GM19043 (cell line): Measurements from ENCODE around the gene CLSTN1.

Source experiments
- ATAC-seq: cut with Tn5 transposase; IDR thresholded peaks from one replicate; pipeline ENCODE4 v1.9.1; 2021; ENCODE audit warnings: low read depth; ENCODE audit not compliant: unreplicated experiment

Gene CLSTN1

DNA sequence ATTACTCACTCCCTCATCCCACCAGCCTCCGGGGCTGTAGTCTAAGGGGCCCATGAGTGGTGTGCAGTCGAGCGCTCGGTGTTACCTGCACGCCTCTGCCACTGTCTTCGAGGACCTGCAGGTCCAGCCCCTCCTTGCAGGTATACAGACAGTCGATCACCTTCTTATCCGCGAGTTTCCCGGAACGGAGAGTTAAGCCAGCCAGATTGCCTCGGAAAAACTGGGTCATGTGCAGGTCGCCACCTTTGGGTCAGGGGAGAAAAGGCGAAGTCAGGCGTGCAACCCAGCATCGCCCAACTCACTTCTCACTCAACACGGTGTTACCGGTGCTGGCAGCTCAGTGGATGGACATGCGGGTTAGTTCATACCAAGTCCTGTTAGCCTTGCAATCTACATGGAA, 88.0 kb downstream of the CLSTN1 start:
- no peak for ATAC-seq

DNA sequence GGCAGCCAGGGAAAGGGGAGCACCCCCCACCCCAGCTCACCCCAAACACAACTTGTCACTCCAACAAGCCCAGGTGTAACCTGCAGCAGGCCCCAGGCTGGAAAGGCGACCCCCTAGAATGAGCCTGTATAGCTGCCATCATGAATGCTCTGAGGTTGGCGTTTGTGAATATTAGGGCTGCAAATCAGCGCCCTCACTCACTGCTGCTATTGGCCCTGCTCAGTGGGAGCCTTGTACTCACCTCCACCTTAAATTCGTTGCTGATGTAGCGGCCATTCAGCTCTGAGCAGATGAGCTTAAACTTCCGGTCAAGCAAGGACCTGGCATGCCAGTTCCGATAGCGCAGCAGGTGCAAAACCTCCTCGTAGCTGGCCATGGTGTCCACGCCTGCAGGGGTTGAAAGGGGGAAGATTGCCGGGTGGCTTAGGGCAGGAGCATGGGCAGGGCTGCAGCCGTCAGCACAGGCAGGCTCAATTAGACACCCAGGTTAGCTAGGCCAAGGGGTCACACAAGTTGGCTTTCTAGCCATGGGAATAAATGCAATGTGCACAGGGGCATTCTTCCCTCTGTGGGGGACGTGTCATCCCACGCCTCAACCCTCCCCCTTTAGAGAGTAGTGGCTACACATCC, 90.5 kb downstream of the CLSTN1 start:
- ATAC-seq, result no peak

DNA sequence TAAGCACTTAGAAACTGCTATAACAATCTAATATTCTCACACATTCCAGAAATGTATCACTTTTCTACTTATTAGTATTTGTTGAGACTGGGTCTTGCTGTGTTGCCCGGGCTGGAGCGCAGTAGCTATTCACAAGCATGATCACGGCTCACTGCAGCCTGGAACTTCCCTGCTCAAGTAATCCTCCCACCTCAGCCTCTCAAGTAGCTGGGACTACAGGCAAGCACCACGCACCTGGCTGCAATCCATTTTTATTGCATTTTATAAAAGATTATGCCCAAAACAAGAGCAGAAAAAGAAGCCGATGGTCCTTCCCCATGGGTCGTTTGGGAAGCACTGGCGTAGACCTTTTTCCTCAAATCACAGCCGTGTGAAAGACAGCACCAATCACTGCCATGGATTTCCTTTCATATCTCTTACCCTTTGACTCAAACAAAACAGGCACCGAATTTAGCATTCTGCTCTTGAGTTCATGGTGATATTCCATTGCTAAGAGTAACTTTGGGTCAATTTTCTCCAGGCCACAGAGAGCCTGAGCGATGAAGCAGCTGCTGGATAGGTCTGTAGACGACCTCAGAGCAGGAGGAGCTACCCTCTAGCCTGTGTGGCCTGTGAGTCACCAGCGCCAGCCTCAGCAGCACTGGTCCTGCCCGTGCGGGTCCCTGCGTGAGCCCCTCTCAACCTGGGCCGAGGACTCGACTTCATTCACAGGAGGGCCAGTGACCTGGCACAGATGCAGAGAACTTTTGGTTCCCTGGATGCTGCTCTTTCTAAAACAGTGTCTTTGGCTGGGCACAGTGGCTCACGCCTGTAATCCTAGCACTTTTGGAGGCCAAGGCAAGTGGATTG, 91.4 kb downstream of the CLSTN1 start:
- no peak for ATAC-seq

DNA sequence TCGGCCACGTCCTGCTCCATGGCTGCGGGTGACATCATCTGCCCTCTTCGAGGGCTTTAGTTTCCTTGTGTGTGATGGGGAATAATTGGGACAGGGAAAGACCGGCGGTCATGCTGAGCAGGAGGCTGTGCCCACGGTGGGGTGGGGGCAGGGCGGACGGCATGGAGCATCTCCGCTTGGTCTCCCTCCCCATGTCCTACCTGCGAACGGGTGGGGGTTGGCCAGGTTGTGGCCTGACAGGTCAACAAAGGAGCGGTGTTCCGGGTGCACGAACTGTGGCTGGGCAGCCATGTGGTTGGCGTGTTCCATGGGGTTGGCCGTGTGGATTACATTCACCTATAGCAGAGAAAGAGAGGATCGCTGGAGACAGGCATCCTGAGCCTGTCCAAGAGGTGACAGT, 92.2 kb downstream of the CLSTN1 start:
- ATAC-seq, result no peak

DNA sequence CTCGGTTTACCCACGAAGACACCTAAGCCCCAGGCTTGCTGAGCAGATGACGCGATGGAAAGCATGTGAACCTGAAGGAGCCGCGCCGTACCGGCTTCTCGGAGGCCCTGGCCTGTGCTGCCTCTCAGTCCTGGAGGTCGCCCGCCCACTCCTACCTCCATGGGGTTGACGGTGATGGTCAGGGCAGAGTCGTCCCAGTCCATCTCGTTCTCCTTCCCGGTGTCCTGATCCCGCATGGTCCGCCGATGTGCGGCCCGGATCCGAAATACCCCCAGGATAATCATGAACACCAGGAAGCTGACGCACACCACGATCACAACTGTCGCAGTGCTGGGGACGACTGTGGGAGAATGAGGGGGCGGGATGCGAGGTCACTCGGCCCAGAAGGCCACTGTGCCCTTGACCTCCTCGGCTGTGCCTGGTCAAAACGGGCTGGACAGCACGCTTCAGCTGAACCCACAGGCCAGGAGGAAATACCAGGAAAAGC, 92.7 kb downstream of the CLSTN1 start:
- ATAC-seq, result no peak

DNA sequence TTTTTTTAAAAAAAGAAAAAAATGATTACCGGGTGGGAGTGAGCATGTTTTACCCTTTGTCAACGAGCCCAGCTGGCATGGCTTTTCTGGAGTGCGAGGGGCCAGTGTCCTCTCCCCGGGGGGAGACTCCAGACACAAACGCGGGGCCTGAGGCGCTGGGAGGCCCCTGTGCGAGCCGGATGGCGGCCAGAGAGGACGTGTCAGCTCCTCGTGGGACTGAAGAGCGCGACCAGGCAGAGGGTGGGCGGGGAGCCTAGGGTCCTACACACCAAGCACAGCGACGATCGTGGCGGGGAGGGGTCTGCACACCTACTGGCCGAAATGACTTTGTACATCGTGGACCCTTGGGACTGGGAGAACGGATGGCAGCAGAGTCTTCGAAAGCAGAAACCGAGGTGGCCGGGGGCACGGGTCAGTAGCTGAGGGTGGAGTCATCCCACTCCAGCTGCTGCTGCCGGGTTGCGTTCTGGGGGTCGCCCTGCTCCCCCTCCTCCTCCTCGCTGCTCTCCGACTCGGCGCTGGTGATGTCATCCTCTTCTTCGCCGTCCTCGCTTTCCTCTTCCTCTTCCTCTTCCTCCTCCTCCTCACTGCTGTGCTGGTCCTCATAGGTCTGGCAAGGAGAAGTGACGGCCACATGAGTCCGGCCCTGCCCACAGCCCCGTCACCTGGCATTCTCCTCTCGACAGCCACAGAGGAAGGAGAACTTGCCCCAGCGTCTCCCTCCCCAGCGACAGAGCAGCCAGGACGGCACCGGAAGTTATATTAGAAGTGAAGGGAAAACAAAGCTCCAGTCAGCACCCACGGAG, 93.5 kb downstream of the CLSTN1 start:
- ATAC-seq, result no peak

DNA sequence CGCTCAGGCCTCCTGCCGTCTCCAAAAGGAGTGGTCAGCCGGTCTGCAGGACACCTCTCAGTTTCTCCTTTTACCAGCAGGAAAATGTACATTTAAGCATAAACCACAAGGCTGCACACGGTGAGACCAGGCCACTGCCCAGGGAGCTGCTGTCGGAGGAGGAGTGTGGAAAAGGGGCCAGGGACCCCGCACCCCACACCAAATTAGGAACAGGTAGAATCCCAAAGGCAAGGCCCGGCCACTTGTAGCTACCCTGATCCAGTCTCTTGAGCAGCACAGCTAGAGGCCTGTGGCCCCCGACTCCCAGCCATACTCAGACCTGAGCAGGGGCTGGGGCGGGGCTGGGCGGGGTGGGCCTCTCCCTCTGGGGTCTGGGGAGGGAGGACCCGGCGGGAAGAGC, 94.2 kb downstream of the CLSTN1 start:
- ATAC-seq, result no peak

DNA sequence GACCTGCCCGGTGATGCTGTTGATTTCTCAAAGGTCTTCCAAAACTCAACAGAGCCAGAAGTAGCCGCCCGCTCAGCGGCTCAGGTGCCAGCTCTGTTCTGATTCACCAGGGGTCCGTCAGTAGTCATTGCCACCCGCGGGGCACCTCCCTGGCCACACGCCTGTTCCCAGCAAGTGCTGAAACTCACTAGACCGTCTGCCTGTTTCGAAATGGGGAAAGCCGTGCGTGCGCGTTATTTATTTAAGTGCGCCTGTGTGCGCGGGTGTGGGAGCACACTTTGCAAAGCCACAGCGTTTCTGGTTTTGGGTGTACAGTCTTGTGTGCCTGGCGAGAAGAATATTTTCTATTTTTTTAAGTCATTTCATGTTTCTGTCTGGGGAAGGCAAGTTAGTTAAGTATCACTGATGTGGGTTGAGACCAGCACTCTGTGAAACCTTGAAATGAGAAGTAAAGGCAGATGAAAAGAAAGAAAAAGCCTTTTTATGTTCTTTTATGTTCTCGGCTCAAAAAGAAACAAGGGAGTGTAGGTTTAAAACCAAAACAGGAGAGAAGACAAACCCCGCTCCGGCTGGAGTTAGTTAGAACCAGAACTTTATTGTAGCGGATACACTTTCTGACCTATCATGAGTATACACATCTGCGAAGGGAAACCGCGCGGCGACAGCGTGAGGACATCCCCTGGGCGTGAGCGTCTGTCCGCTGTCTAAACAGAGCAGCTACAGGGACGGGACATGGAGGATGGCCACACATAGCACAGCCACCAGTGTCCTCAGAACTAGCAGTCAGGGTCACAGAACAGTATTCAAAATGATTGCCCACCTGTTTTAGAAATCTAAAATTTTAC, 95.1 kb downstream of the CLSTN1 start:
- ATAC-seq, result no peak

DNA sequence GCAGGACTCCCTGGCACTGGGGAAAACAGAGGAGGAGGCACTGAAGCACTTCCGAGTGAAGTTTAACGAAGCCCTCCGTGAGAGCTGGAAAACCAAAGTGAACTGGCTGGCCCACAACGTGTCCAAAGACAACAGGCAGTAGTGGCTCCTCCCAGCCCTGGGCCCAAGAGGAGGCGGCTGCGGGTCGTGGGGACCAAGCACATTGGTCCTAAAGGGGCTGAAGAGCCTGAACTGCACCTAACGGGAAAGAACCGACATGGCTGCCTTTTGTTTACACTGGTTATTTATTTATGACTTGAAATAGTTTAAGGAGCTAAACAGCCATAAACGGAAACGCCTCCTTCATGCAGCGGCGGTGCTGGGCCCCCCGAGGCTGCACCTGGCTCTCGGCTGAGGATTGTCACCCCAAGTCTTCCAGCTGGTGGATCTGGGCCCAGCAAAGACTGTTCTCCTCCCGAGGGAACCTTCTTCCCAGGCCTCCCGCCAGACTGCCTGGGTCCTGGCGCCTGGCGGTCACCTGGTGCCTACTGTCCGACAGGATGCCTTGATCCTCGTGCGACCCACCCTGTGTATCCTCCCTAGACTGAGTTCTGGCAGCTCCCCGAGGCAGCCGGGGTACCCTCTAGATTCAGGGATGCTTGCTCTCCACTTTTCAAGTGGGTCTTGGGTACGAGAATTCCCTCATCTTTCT, 96.7 kb downstream of the CLSTN1 start:
- no peak for ATAC-seq

DNA sequence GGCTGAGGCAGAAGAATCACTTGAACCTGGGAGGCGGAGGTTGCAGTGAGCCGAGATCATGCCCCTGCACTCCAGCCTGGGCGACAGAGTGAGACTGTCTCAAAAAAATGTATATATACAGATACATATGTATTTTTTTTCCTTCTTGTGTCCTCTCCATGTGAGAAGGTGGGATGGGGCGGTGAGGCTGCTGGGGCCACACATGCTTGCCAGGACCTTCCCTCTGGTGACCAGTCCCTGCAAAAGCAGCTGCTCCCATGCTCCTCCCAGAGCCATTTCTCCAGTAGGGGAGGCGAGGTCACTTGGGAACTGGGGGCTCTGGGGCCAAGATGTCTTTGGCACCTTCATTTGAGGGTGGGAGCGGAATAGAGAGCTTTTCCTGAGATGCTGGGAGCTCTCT, 97.4 kb downstream of the CLSTN1 start:
- no peak for ATAC-seq

DNA sequence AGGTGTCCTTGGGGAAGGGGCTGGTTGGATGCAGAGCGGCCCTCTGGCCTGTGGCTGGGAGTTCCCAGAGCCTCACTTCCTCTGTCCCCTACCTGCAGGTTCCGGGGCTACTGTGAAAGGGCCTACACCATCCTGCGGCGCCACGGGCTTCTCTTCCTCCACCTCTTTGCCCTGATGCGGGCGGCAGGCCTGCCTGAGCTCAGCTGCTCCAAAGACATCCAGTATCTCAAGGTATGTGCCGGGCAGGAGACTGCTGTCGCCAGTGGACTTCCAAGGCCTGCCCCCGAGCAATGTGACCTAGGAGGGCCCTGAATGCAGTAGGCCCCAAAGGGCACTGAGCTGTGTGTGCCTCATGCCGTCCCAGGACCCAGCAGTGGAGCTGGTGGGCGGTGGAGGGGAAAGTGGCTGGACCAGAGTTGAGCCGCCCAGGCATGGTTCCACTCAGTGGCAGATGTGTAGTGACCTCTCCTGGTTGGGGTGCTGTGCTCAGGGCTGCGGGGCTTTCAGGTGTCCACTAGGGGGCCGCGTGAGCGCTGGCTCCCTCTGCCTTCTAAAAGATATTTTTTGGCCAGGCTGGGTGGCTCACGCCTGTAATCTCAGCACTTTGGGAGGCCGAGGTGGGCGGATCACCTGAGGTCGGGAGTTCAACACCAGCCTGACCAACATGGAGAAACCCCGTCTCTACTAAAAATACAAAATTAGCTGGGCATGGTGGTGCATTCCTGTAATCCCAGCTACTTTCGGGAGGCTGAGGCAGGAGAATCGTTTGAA, 98.9 kb downstream of the CLSTN1 start:
- no peak for ATAC-seq

DNA sequence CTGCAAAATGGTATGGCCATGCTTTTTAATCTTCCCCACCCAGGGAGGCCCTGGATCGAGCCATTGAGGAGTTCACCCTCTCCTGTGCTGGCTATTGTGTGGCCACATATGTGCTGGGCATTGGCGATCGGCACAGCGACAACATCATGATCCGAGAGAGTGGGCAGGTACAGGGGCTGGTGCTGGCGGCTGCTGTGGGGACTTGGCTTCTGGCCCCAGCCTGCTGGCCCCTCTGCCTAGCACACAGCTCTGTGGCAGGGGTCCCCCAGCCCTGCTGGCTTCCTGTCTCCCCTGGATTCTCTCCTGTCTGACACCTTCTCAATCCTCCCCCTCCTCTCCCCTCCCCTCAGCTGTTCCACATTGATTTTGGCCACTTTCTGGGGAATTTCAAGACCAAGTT, 99.8 kb downstream of the CLSTN1 start:
- no peak for ATAC-seq

DNA sequence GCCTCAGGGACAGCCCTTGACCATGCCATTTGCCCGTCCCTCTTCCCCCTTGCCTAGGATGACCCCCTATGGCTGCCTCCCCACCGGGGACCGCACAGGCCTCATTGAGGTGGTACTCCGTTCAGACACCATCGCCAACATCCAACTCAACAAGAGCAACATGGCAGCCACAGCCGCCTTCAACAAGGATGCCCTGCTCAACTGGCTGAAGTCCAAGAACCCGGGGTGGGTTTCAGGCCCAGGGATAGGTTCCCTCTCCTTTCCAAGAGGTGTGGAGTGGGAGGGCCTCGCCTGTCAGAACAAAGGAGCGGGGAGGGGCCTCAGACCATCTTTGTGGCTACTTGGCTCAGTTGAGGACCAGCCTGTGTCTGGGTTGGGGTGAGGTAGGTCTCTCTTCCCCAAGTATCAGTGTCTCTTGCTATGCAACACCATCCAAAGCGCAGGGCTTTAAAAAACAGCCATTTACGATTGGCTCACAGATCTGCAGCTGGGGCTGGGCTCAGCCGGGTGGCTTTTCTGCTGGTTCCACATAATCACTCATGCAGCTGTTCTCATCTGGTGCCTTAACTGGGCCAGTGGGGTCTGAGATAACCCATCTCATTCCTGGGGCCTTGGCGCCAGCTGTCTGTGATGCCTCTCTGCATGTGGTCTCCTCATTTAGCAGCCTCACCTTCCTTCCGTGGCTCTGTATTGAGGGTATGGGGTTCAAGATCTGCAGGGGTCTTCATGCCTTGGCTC, 100.5 kb downstream of the CLSTN1 start:
- no peak for ATAC-seq

DNA sequence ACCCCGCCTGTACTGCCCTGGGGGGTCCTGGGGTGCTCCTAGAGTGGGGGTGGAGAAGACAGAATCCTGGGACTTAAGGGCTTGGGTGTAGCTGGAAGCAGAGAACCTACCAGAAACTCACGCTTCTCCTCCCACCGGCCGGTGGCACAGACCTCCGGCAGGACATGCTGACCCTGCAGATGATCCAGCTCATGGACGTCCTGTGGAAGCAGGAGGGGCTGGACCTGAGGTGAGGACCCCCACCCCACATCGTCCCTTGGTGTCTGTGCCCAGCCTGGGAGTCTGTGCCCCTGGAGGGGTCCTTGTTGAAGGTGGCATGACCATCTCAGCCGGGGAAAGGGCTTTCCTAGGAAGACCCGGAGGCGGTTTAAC, 101.4 kb downstream of the CLSTN1 start:
- no peak for ATAC-seq

DNA sequence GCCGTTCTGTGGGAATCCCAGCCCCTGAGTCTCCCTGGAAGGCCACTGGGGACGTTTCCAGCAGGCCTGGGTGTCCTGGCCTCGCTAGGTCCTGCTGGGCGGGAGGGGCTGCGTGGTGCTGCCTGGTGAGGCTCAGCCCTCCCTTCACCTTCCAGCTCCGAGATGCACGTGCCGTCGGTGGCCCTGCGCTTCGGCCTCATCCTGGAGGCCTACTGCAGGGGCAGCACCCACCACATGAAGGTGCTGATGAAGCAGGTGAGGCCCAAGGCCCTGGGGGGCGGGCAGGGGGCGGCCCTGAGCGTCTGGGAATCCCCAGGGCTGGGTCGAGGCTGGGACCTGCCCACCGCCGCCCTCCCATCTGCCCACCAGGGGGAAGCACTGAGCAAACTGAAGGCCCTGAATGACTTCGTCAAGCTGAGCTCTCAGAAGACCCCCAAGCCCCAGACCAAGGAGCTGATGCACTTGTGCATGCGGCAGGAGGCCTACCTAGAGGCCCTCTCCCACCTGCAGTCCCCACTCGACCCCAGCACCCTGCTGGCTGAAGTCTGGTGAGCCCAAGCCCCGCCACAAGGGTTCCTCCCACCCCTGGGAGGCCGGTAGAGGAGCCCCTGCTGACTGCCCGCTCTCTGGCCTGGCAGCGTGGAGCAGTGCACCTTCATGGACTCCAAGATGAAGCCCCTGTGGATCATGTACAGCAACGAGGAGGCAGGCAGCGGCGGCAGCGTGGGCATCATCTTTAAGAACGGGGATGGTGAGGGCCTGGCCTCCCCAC, 102.0 kb downstream of the CLSTN1 start:
- ATAC-seq, result no peak

DNA sequence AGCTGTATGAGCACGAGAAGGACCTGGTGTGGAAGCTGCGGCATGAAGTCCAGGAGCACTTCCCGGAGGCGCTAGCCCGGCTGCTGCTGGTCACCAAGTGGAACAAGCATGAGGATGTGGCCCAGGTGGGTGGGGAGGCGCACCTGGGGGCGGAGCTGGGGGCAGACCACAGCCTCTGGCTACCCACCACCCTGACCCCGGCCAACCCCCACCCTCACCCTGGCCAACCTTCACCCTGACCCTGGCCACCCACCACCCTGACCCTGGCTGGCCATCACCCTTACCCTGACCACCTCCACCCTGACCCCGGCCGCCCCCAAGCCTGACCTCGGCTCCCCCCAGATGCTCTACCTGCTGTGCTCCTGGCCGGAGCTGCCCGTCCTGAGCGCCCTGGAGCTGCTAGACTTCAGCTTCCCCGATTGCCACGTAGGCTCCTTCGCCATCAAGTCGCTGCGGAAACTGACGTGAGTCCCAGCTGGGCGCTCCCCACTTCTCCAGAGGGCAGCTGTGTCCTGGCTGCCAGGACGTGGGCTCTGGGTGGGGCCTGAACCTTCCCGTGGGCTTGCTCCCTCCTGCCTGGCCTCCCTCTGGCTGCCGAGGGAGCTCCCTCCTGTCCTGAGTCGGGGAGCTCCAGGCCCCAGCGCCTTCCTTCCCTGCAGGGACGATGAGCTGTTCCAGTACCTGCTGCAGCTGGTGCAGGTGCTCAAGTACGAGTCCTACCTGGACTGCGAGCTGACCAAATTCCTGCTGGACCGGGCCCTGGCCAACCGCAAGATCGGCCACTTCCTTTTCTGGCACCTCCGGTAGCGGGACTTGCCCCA, 102.8 kb downstream of the CLSTN1 start:
- ATAC-seq, result no peak
